ENCODE data around the gene ERFL. TPM values are rescaled to one million over a fixed set of nuclear protein-coding genes. Genes with fewer than 3 reads are reported as not detected.

The ERFL gene
- under 1 TPM in 4 of 5 donors, not detected in 1; 0.13 to 0.24 (median 0.20) TPM for polyA plus RNA-seq (ENCODE audit: insufficient read depth in 1 of 5, insufficient read length in 5 of 5, low replicate concordance in 1 of 5)
- long read RNA-seq, donor 1: 0 reads
- long read RNA-seq, donor 2: 0 reads
- long read RNA-seq, donor 3: 0 reads
- long read RNA-seq, donor 4: 0 reads
- long read RNA-seq, donor 5: 0 reads
- long read RNA-seq, donor 6: 0 reads
- long read RNA-seq, donor 7: 0 reads
- long read RNA-seq, donor 8: 0 reads

GRCh38 chr19:41928221-41928683 lies at the start of gene ERFL:
ERFL (minus strand) TSS chr19:41928449; CDS start chr19:41912919, 15,530 bp downstream.
- no peak for DNase-seq

- DNase-seq: no peak
Observed at GRCh38 chr19:41977916-41978315, 49.7 kb upstream of the ERFL start.

DNA sequence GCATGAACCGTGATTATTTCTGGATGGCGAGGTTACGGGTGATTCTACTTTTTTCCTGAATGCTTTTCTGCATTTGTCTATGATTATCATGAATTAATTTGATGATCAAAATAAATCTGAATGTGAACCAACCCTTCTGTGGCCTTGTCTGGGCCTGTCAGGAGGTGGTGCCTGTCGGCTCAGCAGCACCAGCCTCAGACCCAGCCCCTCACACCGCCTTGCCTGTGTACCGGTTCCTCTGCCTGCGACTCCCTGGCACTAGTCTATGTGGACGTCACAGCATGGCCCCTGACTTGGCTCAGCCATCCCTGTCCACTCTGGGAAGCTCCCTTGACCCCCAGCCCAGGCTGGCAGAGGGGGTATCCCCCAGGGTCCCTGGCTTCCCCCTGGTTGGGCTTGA lies 46.4 kb upstream of the ERFL start:
- no peak for DNase-seq

- DNase-seq: no peak
Observed at GRCh38 chr19:41971363-41971762, 43.1 kb upstream of the ERFL start.

DNA sequence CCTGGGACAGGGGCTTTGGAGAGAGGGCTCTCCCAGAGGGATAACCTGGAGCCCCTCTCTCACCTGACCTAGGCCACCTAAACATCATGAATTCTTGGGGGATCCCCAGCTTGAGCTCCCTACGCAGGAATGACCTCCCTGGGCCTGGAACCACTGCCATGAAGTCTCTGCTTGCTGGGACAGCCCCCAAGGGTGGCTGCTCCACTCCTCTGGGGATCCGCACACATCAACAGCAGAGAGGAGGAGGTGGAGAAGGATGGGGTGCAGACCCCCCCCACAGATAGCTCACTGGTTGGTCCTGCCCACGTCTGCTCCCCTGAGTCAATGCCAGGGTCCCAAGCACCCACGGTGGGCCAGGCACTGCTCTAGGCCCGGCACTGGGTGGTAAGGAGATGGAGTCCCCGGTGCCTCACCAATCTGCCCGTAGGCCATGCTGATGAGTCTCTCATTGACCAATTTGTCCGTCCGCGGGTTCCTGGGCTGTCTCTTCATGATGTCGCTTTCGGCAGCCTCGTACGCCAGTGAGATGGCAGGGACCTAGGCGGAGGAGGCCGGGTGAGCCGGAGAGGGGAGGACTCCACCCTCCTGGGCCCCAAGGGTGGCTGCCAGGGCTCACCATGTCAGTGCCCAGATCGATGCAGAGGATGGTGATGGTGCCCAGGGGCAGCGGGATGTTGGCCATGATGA lies 41.7 kb upstream of the ERFL start:
- no peak for DNase-seq

- DNase-seq: no peak
Observed at GRCh38 chr19:41968751-41969595, 40.7 kb upstream of the ERFL start.

GRCh38 chr19:41967054-41967783 lies 39.0 kb upstream of the ERFL start:
- no peak for DNase-seq

- DNase-seq: no peak
Observed at GRCh38 chr19:41965106-41965505, 36.9 kb upstream of the ERFL start.

DNA sequence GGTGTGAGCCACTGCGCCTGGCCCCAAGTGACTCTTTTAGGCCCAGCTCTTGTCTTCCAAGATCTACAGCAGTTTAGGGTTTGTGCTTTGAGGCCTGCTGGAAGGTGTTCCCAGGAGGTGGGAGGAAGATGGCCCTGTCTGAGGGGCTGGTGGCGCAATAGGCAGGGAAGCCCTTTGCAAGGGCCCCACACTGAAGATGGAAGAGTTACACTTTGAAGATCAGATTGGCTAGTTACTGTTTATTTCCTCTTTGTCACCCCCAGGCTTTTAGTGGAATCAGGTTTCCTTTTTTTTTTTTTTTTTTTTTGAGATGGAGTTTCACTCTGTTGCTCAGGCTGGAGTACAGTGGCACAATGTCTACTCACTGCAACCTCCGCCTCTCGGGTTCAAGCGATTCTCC lies 32.7 kb upstream of the ERFL start:
- DNase-seq: no peak

DNA sequence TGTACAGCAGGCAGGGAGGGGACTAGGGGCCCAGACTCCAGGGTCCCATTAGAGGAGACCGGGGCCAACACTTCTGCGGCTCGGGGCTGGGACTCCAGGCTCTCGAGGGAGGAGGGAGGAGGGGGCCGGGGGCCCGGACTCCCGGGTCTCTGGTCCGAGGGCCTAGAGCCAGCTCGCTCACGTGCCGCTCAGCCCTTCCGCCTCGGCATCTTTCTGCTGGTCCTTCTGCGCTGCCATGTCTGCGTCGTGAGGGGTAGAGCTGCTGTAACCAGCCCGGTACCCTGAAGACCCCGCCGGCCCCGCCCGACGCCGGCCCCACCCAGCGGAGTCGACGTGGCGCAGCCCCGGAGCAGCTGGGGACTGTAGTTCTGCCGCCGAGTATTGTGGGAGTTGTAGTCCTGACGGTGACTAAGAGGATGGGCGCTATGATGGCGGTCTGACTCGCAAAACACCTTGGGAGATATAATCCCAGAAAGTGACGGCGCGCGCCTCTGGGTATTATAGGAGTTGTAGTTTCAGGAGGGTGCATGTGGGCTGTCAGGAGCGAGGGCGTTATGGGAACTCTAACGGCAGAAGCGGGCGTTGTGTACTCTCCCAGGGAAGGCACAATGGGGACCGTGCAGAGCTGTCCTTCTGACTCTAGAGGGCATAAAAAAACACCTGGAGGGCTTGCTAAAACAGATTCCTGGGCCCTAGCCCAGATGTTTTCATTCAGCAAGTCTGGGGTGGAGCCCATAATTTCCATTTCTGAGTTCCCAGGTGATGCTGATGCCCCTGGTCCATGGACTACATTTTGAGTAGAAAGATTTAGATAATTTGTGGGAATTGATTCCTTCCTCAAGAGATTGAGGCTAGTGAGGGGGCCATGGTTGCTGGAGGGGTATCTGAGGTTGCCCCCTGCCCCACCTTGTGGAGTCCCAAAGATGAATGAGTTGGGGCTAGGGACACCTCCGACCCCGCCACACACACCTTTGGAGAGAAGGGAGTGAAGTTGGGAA lies 31.1 kb upstream of the ERFL start, which contains the start of gene RABAC1:
Gene RABAC1 (minus strand): TSS at position 266 of the 998 bp plus-strand sequence. CDS start 29 bp downstream, at position 237.
- peak; percentile 81 to 87 for DNase-seq

- DNase-seq: peak; percentile 64 to 69
Observed at GRCh38 chr19:41958367-41959055, 30.3 kb upstream of the ERFL start.

GRCh38 chr19:41957838-41958366 lies 29.7 kb upstream of the ERFL start:
- DNase-seq: peak; percentile 52 to 58

DNA sequence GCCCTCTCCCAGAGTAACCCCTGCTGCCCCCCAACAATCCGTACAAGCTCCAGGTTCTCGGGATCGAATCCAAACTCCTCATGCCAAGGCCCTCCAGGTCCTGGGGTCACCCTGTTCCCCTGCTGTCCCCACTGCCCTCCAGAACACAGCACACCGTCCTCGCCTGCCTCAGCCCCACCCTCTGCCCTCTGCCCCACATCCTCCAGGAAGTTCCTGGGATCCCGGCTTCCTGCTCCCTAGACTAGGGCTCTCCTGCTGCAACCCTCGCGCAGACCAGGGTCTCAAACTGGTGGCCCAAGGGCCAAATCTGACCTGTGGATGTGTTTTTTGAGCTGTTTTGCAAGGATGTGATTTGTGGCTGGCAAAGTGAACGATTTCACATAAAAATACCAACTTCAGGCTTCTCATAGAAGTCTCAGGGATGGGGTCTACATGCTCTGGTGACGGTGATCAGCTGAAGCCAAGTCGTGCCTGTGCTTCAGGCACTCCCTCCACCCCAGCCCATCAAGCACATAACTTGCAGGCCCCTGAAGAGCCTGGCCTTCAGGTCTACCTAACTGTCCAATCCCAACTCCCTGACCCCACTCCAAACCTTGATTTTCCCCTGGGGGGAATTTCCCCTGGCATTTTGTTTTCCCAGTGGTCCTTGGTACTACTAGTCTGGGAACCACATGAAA lies 29.1 kb upstream of the ERFL start:
- no peak for DNase-seq

- DNase-seq: no peak
Observed at GRCh38 chr19:41956621-41957020, 28.4 kb upstream of the ERFL start.

GRCh38 chr19:41955521-41955920 lies 27.3 kb upstream of the ERFL start:
- DNase-seq: no peak

DNA sequence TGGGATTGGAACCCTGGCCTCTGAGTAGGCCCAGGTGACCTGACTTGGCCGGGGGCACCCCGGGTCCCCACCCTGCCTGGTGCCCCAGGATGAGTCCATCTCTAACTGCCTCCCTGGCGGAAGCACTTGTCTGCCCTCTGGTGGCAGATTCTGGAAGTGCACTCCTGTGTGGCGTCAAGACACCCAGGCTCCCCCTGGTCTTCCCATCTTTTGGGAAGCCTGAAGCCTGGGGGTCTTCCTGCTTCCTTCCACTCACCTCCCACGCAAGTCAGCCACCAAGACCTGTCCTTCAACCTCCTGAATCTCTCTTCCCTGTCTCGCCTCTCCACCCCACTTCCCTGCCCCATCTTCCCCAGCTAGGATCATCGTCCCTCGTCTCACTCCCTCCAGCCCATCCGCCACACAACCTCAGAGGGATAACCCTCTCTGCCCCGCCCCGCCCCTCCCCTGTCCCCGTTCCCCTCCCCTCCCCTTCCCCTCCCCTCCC lies 23.5 kb upstream of the ERFL start:
- peak in 1 of 2 donors; percentile 56 for DNase-seq

DNA sequence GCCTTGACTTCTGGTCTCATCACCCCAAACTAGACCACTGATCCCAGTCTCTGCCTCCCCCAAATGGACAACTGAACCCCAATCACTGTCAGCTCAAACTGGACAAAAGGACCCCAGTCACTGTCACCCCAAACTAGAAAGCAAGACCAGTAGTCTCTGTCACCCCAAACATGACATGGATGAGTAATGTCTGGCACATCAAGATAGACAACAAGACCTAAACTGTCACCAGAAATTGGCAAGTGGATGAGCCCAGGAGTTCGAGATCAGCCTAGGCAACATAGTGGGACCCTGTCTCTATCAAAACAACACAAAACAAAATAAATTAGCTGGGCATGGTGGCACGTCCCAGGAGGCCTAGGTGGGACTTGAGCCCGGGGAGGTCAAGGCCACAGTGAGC lies 18.8 kb upstream of the ERFL start:
- DNase-seq: no peak

DNA sequence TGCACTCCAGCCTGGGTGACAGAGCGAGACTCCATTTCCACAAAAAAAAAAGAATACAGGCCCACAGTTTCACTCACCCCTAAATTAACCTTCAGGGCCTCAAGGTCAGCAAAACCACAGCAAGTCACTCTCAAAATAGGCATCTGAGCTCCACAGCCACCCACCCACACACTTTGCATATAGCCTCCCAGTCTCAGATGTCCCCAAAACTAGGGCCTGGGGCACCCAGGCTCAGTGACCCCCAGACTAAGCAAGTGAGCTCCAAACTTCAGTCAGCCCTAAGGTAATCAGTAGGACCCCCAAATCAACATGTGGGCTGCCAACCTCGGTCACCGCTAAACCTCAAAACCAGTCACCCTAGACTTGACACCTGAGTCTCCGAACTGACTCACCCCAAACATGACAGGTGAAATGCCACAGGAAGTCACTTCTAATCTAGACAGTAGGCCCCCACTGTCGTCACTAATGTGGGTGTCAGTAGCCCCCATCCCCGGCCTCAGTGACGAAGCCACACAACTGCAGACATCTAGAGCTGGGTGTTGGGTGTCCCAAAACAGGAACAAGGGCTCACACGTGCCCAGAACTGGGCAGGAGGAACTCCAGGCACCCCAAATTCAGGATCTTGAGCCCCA lies 17.0 kb upstream of the ERFL start:
- no peak for DNase-seq
